ENCODE measurements around the gene TTLL6.
"Not testable (repeated sequence)": the region's sequence is repeated elsewhere in the genome, so short reads cannot be mapped to it uniquely, and the experiment has no call there.

The TTLL6 gene

GRCh38 chr17:48816774-48817590 lies at the start of gene TTLL6:
TTLL6 (minus strand) TSS chr17:48817229; CDS start chr17:48817072, 157 bp downstream.
- DNase-seq, result peak; percentile 95

- no peak for DNase-seq
These were observed 43.4 kb upstream of the TTLL6 start for GRCh38 chr17:48860456-48860855.

GRCh38 chr17:48860034-48860433 lies 43.0 kb upstream of the TTLL6 start:
- DNase-seq, result no peak

- no peak for DNase-seq
These were observed 39.2 kb upstream of the TTLL6 start for GRCh38 chr17:48856122-48856821.

- DNase-seq, result no peak
These were observed 37.9 kb upstream of the TTLL6 start for GRCh38 chr17:48854774-48855476.

GRCh38 chr17:48850792-48851323 lies 33.8 kb upstream of the TTLL6 start:
- DNase-seq, result no peak

GRCh38 chr17:48843187-48843900 lies 26.3 kb upstream of the TTLL6 start:
- no peak for DNase-seq

- DNase-seq, result no peak
These were observed 25.7 kb upstream of the TTLL6 start for GRCh38 chr17:48842746-48843145.

- no peak for DNase-seq
These were observed 24.4 kb upstream of the TTLL6 start for GRCh38 chr17:48841395-48841831.

GRCh38 chr17:48840441-48840840 lies 23.4 kb upstream of the TTLL6 start:
- no peak for DNase-seq

GRCh38 chr17:48837458-48837857 lies 20.4 kb upstream of the TTLL6 start:
- not testable (repeated sequence) for DNase-seq

- DNase-seq, result no peak
These were observed 18.9 kb upstream of the TTLL6 start for GRCh38 chr17:48835971-48836370.

GRCh38 chr17:48834973-48835372 lies 17.9 kb upstream of the TTLL6 start:
- DNase-seq, result no peak

- DNase-seq, result no peak
These were observed 14.5 kb upstream of the TTLL6 start for GRCh38 chr17:48831549-48831883.

GRCh38 chr17:48830840-48831548 lies 14.0 kb upstream of the TTLL6 start, which contains the start of gene CALCOCO2:
CALCOCO2 (plus strand) TSS chr17:48831035; CDS start chr17:48841708, 10,673 bp downstream.
- peak; percentile 72 for DNase-seq

- DNase-seq, result no peak
These were observed 8.7 kb upstream of the TTLL6 start for GRCh38 chr17:48825446-48826381.

- DNase-seq, result not testable (repeated sequence)
These were observed 3.9 kb upstream of the TTLL6 start for GRCh38 chr17:48820936-48821335.

GRCh38 chr17:48819466-48819865 lies 2.4 kb upstream of the TTLL6 start:
- DNase-seq, result no peak

GRCh38 chr17:48818361-48818841 lies 1.4 kb upstream of the TTLL6 start:
- no peak for DNase-seq

GRCh38 chr17:48816438-48816773 lies 623 bp downstream of the TTLL6 start:
- no peak for DNase-seq

GRCh38 chr17:48815311-48815710 lies 1.7 kb downstream of the TTLL6 start:
- DNase-seq, result no peak
